Cardiac muscle cell (in vitro differentiated cells and primary cell): ENCODE results near the gene CCDC89. TPM values are rescaled to one million over a fixed set of nuclear protein-coding genes. Genes with fewer than 3 reads are reported as not detected.

Experiments used
- DNase-seq, 2 donors: peaks; one replicate each; pipeline versions ENCODE4 v3.0.0 to v3.0.0-alpha.2; 2010 to 2017; ENCODE audit warnings: low read depth in 1 of 2, low spot score in 1 of 2
- H3K27ac ChIP-seq: fragments of 200-600 bp; sonication (generic); 2 replicates; pipeline ENCODE4 v1.5.1; 2016
- H3K27me3 ChIP-seq: fragments of 200-600 bp; sonication (generic); 2 replicates; pipeline ENCODE4 v1.6.0; 2016; ENCODE audit warnings: control low read depth
- H3K36me3 ChIP-seq: fragments of 200-600 bp; sonication (generic); 2 replicates; pipeline ENCODE4 v1.5.1; 2016; ENCODE audit warnings: control low read depth
- H3K4me1 ChIP-seq: fragments of 200-600 bp; sonication (generic); 2 replicates; pipeline ENCODE4 v1.8.1; 2017; ENCODE audit warnings: low read depth, mild to moderate bottlenecking, mixed run types
- H3K4me3 ChIP-seq: fragments of 200-600 bp; sonication (generic); 2 replicates; pipeline ENCODE4 v1.5.1; 2016; ENCODE audit warnings: mild to moderate bottlenecking
- H3K9me3 ChIP-seq: fragments of 200-600 bp; sonication (generic); 2 replicates; pipeline ENCODE4 v1.5.1; 2017; ENCODE audit warnings: low read depth, mild to moderate bottlenecking, control low read depth
- CTCF ChIP-seq: IDR thresholded peaks from 2 replicates; pipeline ENCODE4 v1.5.1; 2012; ENCODE audit warnings: low read depth, mild to moderate bottlenecking, low read length
- polyA plus RNA-seq: library from polyadenylated mRNA; unstranded; fragments of >200 nt; fragmentation: Nextera tagmentation; extraction: Ambion mirVana; gene quantifications from 2 replicates; pipeline ENCODE4 v1.2.1, GENCODE V29; 2016
- total RNA-seq: library from RNA; depleted of rRNA; stranded (reverse); fragments of >200 nt; gene quantifications from 2 replicates; pipeline ENCODE4 v1.2.3, GENCODE V29; 2016

Gene CCDC89
- total and polyA plus RNA-seq, 2 experiments from 2014 or later, result 0.45 to 1.1 TPM

GRCh38 chr11:85647078-85647477, 38.9 kb downstream of the CCDC89 start:
- TF ChIP-seq CTCF, result no peak
- no peaks in the 10 kb centered on the region for H3K27me3 ChIP-seq
- peak overlapping the region; percentile 52 for H3K4me3 ChIP-seq
- DNase-seq, result no peak
- H3K36me3 ChIP-seq, result no peaks in the 10 kb centered on the region
- H3K4me1 ChIP-seq, result peaks cover 12% of the 10 kb centered on the region
- no peaks in the 10 kb centered on the region for H3K9me3 ChIP-seq
- peak overlapping the region; percentile 92 for H3K27ac ChIP-seq

- H3K27me3 ChIP-seq, result no peaks in the 10 kb centered on the region
- no peaks in the 10 kb centered on the region for H3K36me3 ChIP-seq
Observed at GRCh38 chr11:85643191-85643614, 42.8 kb downstream of the CCDC89 start.

GRCh38 chr11:85634747-85635146, 51.2 kb downstream of the CCDC89 start:
- Histone ChIP-seq H3K4me1 (no peaks in the 10 kb centered on the region), H3K36me3 (peaks cover 16% of the 10 kb centered on the region), H3K9me3 (no peaks in the 10 kb centered on the region), H3K4me3 (no peak overlapping the region), H3K27ac (no peak overlapping the region), H3K27me3 (no peaks in the 10 kb centered on the region)
- TF ChIP-seq CTCF, result no peak
- DNase-seq, result no peak

More at GRCh38 chr11:85643191-85643614, 42.8 kb downstream of the CCDC89 start:
- no peak overlapping the region for H3K4me3 ChIP-seq
- peak; percentile 62 to 76 for DNase-seq
- H3K4me1 ChIP-seq, result peaks cover 12% of the 10 kb centered on the region
- peak overlapping the region; percentile 13 for H3K27ac ChIP-seq
- TF ChIP-seq CTCF, result no peak
- no peaks in the 10 kb centered on the region for H3K9me3 ChIP-seq

Other genes starting within 250 kb of the CCDC89 start
- 6.1 and 15.9 TPM in 2 replicates for gene DLG2, start 58.9 kb downstream of the CCDC89 start, total RNA-seq
- gene DLG2, start 58.9 kb downstream of the CCDC89 start, polyA plus RNA-seq, result 3.5 and 6.9 TPM in 2 replicates
- gene TMEM126B, start 57.6 kb downstream of the CCDC89 start, total RNA-seq, result 39.5 and 68.1 TPM in 2 replicates
- 69.0 and 98.2 TPM in 2 replicates for gene TMEM126B, start 57.6 kb downstream of the CCDC89 start, polyA plus RNA-seq
- gene TMEM126A, start 38.2 kb downstream of the CCDC89 start, total RNA-seq, result 12.9 and 13.1 TPM in 2 replicates
- 39.9 and 42.9 TPM in 2 replicates for gene TMEM126A, start 38.2 kb downstream of the CCDC89 start, polyA plus RNA-seq
- gene CREBZF, start 21.1 kb downstream of the CCDC89 start, total RNA-seq, result 66.7 and 109 TPM in 2 replicates
- 61.7 and 74.3 TPM in 2 replicates for gene CREBZF, start 21.1 kb downstream of the CCDC89 start, polyA plus RNA-seq
- gene SYTL2, start 124.9 kb upstream of the CCDC89 start, total RNA-seq, result 2.5 and 4.1 TPM in 2 replicates
- 1.2 and 1.7 TPM in 2 replicates for gene SYTL2, start 124.9 kb upstream of the CCDC89 start, polyA plus RNA-seq
- not detected in 2 replicates for gene CCDC83, start 169.2 kb upstream of the CCDC89 start, total RNA-seq
- gene CCDC83, start 169.2 kb upstream of the CCDC89 start, polyA plus RNA-seq, result not detected in 2 replicates